ENCODE results near the gene ABCC8.

DNA sequence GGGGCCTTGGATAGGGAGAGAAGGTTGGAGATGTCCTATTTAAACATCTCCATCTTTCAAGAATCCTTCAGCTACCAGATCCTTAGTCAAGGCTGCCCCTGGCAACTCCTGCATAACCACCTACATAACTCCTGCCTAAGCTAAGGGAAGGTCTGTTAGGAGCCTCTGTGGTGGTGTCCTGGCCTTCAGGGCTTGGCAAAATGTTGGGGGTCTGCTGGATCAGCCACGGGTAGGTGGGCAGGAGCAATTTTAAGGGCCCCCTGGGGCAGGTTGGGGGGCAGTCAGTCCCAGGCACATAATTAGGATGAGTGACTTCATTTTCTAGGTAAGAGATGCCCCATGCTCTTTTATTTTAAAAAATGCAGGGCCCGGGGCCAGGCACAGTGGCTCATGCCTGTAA, 41.7 kb upstream of the ABCC8 start:
- TF ChIP-seq, protein P1, sequence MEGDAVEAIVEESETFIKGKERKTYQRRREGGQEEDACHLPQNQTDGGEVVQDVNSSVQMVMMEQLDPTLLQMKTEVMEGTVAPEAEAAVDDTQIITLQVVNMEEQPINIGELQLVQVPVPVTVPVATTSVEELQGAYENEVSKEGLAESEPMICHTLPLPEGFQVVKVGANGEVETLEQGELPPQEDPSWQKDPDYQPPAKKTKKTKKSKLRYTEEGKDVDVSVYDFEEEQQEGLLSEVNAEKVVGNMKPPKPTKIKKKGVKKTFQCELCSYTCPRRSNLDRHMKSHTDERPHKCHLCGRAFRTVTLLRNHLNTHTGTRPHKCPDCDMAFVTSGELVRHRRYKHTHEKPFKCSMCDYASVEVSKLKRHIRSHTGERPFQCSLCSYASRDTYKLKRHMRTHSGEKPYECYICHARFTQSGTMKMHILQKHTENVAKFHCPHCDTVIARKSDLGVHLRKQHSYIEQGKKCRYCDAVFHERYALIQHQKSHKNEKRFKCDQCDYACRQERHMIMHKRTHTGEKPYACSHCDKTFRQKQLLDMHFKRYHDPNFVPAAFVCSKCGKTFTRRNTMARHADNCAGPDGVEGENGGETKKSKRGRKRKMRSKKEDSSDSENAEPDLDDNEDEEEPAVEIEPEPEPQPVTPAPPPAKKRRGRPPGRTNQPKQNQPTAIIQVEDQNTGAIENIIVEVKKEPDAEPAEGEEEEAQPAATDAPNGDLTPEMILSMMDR (conservative IDR thresholded peaks at IDR 0.05 in 1 of 2, IDR thresholded peaks at IDR 0.05 in 1 of 2; ENCODE audit: extremely low read depth in 1 of 2, insufficient read depth in 1 of 2, low read depth in 1 of 2, low read length in 2 of 2): no peak
- TF ChIP-seq EZH2 (IDR thresholded peaks at IDR 0.05; ENCODE audit: borderline replicate concordance, low read length): no peak

Measured in mammary epithelial cell (primary cell).